Measurements from ENCODE around the gene CFAP92. TPM values are rescaled to one million over a fixed set of nuclear protein-coding genes. Genes with fewer than 3 reads are reported as not detected.

The CFAP92 gene
- total RNA-seq, 4 donors from 2014 or later: 0.40 to 2.5 (median 0.57) TPM

DNA sequence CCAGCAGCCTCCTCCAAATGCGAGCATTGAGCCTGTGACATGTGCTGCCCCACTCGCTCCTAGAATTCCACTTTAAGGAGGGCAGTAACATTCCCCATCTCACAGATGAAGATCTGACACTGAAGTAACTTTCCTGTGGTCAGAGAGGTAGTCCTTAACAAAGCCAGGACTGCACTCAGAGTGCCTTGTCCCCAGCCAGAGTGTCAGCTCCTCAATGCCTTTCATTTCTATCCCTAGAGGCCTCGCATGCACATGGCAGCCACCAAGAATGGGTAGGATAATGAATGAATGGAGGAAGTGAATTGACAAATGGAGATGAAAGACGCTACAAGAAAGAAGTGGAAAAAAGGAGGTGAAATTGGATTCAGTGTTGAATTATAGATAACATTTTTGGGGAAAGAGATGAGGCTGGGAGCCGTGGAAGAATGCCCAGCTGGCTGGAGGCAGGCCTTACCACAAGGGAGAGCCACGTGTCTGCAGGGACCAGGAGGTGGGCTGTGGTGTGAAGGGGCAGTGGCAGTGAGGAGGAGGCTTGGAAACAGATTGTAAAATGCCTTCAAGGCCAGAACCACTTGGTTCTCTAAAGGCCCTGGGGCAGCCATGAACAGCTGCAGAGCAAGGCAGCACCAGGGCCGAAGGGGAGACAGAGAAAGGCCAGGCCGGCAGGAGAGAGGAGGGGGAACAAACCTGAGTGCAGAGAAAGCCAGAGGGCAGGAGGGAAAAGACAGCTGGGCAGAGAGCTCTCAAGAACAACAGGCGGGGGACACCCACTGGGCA, 10.4 kb downstream of the CFAP92 start:
- no peak overlapping the region for H3K27ac ChIP-seq
- H3K9me3 ChIP-seq: no peaks in the 10 kb centered on the region
- no peak for DNase-seq
- H3K27me3 ChIP-seq: no peaks in the 10 kb centered on the region
- WGBS, 2 donors: 85 to 86% methylated on average over 9 of the region's 9 CpGs
- intact Hi-C loops (cut with DNase I): no loop called here
- H3K36me3 ChIP-seq: no peaks in the 10 kb centered on the region
- no peaks in the 10 kb centered on the region for H3K4me1 ChIP-seq
- no peak overlapping the region for H3K4me3 ChIP-seq (replicated peaks in 1 of 3)
- TF ChIP-seq CTCF (IDR thresholded peaks at IDR 0.05) (no peak), POLR2A (IDR thresholded peaks at IDR 0.05) (no peak)

- no peak overlapping the region for H3K27ac ChIP-seq
- no peaks in the 10 kb centered on the region for H3K9me3 ChIP-seq
- H3K4me1 ChIP-seq: peaks cover 0 to 4% of the 10 kb centered on the region in 2 donors
- no peaks in the 10 kb centered on the region for H3K27me3 ChIP-seq
- TF ChIP-seq POLR2A (IDR thresholded peaks at IDR 0.05): no peak
- no peak for TF ChIP-seq CTCF (IDR thresholded peaks at IDR 0.05)
- no peak for DNase-seq
- WGBS, 2 donors: 96 to 97% methylated on average over 1 of the region's 1 CpG
- no peaks in the 10 kb centered on the region for H3K36me3 ChIP-seq
- intact Hi-C loops (cut with DNase I): no loop called here
- no peak overlapping the region for H3K4me3 ChIP-seq (replicated peaks in 1 of 3)
Measured at GRCh38 chr3:128975276-128975675, 18.6 kb downstream of the CFAP92 start.

- Histone ChIP-seq H3K9me3 (no peaks in the 10 kb centered on the region), H3K4me3 (replicated peaks in 1 of 3) (no peak overlapping the region), H3K36me3 (no peaks in the 10 kb centered on the region), H3K27ac (no peak overlapping the region), H3K27me3 (no peaks in the 10 kb centered on the region), H3K4me1 (peaks cover 0 to 7% of the 10 kb centered on the region in 2 donors)
- no peak for DNase-seq
- intact Hi-C loops (cut with DNase I): loop anchor here (5.0 kb wide), 1 partner anchor 268 kb away; no protein-coding TSS in a partner anchor
- 67 to 72% methylated on average over 5 of the region's 5 CpGs for WGBS, 2 donors
- TF ChIP-seq POLR2A (IDR thresholded peaks at IDR 0.05) (no peak), CTCF (IDR thresholded peaks at IDR 0.05) (no peak)
Measured at GRCh38 chr3:128973988-128974564, 19.8 kb downstream of the CFAP92 start.

DNA sequence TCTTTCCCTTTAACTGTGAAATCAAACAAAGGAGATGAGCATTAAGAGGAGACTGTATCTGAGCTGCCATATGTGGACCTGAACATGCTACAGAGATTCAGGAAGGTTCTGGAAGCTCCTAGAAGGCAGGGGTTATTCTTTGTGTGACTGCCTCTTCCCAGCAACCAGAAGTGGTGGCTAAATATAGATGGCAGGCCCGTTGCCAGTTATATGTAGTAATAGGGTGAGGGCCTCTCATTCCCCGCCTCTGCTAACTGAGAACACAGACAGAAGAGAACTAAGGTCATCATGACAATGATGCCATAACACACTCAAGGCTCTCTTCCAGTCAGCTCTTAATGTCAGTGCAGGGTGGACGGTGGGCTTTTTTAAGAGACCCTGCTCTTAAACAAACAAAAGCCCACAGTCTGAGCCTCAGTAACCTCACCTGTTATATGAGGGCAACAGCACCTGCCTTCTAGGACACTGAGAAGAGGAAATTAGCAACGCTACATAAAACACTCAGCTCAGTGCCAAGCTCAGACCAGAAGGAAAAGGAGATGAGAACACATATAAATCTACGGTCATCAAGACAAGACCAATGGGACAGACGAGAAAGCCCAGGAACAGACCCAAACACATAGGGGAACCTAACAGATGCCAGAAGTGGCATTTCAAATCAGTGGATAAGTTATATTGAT, 22.3 kb downstream of the CFAP92 start:
- intact Hi-C loops (cut with DNase I): loop anchor here (5.0 kb wide), 1 partner anchor 271 kb away; no protein-coding TSS in a partner anchor
- WGBS, 2 donors: 65 to 66% methylated on average over 6 of the region's 6 CpGs
- DNase-seq: peak in 1 of 2 donors; percentile 14
- no peaks in the 10 kb centered on the region for H3K9me3 ChIP-seq
- H3K27me3 ChIP-seq: no peaks in the 10 kb centered on the region
- no peak overlapping the region for H3K27ac ChIP-seq
- TF ChIP-seq POLR2A (IDR thresholded peaks at IDR 0.05) (no peak), CTCF (IDR thresholded peaks at IDR 0.05) (no peak)
- H3K36me3 ChIP-seq: no peaks in the 10 kb centered on the region
- H3K4me1 ChIP-seq: peaks cover 0 to 7% of the 10 kb centered on the region in 2 donors
- no peak overlapping the region for H3K4me3 ChIP-seq (replicated peaks in 1 of 3)

GRCh38 chr3:128970740-128971047, 23.2 kb downstream of the CFAP92 start:
- intact Hi-C loops (cut with DNase I): loop anchor here (5.0 kb wide), 1 partner anchor 272 kb away; no protein-coding TSS in a partner anchor
- 62 to 71% methylated on average over 1 of the region's 1 CpG for WGBS, 2 donors

More at GRCh38 chr3:128970740-128971047, 23.2 kb downstream of the CFAP92 start:
- no peak for TF ChIP-seq CTCF (IDR thresholded peaks at IDR 0.05)
- H3K4me3 ChIP-seq (replicated peaks in 1 of 3): no peak overlapping the region
- no peaks in the 10 kb centered on the region for H3K36me3 ChIP-seq
- no peaks in the 10 kb centered on the region for H3K9me3 ChIP-seq
- no peaks in the 10 kb centered on the region for H3K27me3 ChIP-seq
- H3K27ac ChIP-seq: no peak overlapping the region
- H3K4me1 ChIP-seq: peaks cover 0 to 7% of the 10 kb centered on the region in 2 donors
- DNase-seq: no peak

Measured in thyroid gland (tissue), 4 donors.